Hepatocyte (in vitro differentiated cells): ENCODE results near the gene EIF5A2.

ENCODE experiments used
- CTCF ChIP-seq: fragments of 200-600 bp; sonication (generic); IDR thresholded peaks from 2 replicates; pipeline ENCODE4 v1.5.1; 2016; ENCODE audit warnings: antibody characterized with exemption, mild to moderate bottlenecking; ENCODE audit not compliant: poor library complexity
- EZH2 ChIP-seq: fragments of 200-600 bp; sonication (generic); IDR thresholded peaks from 2 replicates; pipeline ENCODE4 v1.6.1; 2016; ENCODE audit warnings: antibody characterized with exemption, mild to moderate bottlenecking, borderline replicate concordance
- EZH2phosphoT487 ChIP-seq: fragments of 200-600 bp; sonication (generic); IDR thresholded peaks from one replicate; pipeline ENCODE4 v1.6.1; 2018; ENCODE audit warnings: antibody characterized with exemption, mild to moderate bottlenecking, low read depth, moderate library complexity; ENCODE audit not compliant: unreplicated experiment, severe bottlenecking

DNA sequence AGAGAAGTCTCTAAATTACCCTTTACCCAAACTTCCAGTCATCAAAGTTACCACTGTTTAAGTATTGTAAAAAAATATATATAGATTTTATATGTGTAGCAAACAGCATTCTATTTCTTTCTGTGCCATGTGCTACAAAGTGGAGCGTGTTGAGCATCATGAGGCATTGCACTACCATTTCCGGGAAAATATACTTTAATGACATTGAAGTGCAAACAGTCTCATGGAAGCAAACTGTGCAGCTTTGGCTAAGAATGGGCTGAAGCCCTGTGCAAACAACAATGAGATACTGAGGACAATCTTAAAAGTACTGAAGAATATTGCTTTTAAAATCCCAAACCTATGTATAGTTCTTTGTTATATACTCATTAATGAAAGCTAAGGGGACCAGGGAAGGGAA lies 31.9 kb downstream of the EIF5A2 start:
- TF ChIP-seq CTCF = no peak
- no peak for TF ChIP-seq EZH2
- no peak for TF ChIP-seq EZH2phosphoT487
